Thoracic aorta (tissue), 2 donors: ENCODE results near the gene USP34. TPM values are rescaled to one million over a fixed set of nuclear protein-coding genes. Genes with fewer than 3 reads are reported as not detected.

Experiments
- ATAC-seq: fragments of 150-250 bp; one replicate; pipeline ENCODE4 v1.8.0; 2017; ENCODE audit warnings: low read depth; ENCODE audit not compliant: insufficient number of reproducible peaks, low FRiP score
- DNase-seq: peaks from one replicate; pipeline ENCODE4 v3.0.0-alpha.2; 2020; ENCODE audit warnings: low spot score
- H3K27ac ChIP-seq, 2 donors: fragments of 200-600 bp; sonication (generic); 1 replicate in 1 of 2; 2 replicates in 1 of 2; pipeline ENCODE4 v1.5.1; 2016; ENCODE audit warnings: mild to moderate bottlenecking in 2 of 2, moderate library complexity in 2 of 2
- H3K27me3 ChIP-seq: fragments of 200-600 bp; sonication (generic); replicated peaks from 2 replicates; pipeline ENCODE4 v1.6.0; 2016; ENCODE audit warnings: mild to moderate bottlenecking; ENCODE audit not compliant: insufficient read depth
- H3K36me3 ChIP-seq: fragments of 200-600 bp; sonication (generic); one replicate; pipeline ENCODE4 v1.5.1; 2016
- H3K4me1 ChIP-seq, 2 donors: fragments of 200-600 bp; sonication (generic); 1 replicate in 1 of 2; 2 replicates in 1 of 2; pipeline versions ENCODE4 v1.5.1 to v1.6.0; 2016; ENCODE audit warnings: low read depth in 2 of 2, mild to moderate bottlenecking in 1 of 2; ENCODE audit not compliant: control insufficient read depth in 1 of 2
- H3K4me3 ChIP-seq: fragments of 200-600 bp; sonication (generic); 2 replicates; pipeline ENCODE4 v1.5.1; 2016; ENCODE audit warnings: mild to moderate bottlenecking
- H3K9me3 ChIP-seq: fragments of 200-600 bp; sonication (generic); 2 replicates; pipeline ENCODE4 v1.5.1; 2016
- CTCF ChIP-seq: fragments of 200-600 bp; sonication (generic); IDR thresholded peaks from one replicate; pipeline ENCODE4 v1.5.1; 2019; ENCODE audit warnings: antibody characterized with exemption
- total RNA-seq, 2 donors: library from RNA; depleted of rRNA; stranded (reverse); fragments of >200 nt; gene quantifications; one replicate each; pipeline versions ENCODE4 v1.1.0 to v1.2.3, GENCODE V29; 2016

The USP34 gene
- total RNA-seq, 2 donors from 2014 or later = 88.0 to 191 TPM

GRCh38 chr2:61371027-61371426 lies 99.9 kb downstream of the USP34 start:
- peaks cover 0 to 3% of the 10 kb centered on the region in 2 donors for H3K4me1 ChIP-seq
- H3K9me3 ChIP-seq = no peaks in the 10 kb centered on the region
- H3K27me3 ChIP-seq = no peaks in the 10 kb centered on the region
- no peak for ATAC-seq
- no peak overlapping the region for H3K27ac ChIP-seq
- H3K4me3 ChIP-seq = no peak overlapping the region
- H3K36me3 ChIP-seq = peaks cover 21% of the 10 kb centered on the region
- DNase-seq = no peak
- TF ChIP-seq CTCF = no peak

- DNase-seq (no peak), ATAC-seq (no peak)
- H3K9me3 ChIP-seq = no peaks in the 10 kb centered on the region
- H3K27ac ChIP-seq = no peak overlapping the region
- H3K4me1 ChIP-seq = peaks cover 0 to 3% of the 10 kb centered on the region in 2 donors
- H3K4me3 ChIP-seq = no peak overlapping the region
- no peaks in the 10 kb centered on the region for H3K27me3 ChIP-seq
- TF ChIP-seq CTCF = no peak
- peaks cover 21% of the 10 kb centered on the region for H3K36me3 ChIP-seq
These were observed 101.9 kb downstream of the USP34 start for GRCh38 chr2:61368687-61369665.

DNA sequence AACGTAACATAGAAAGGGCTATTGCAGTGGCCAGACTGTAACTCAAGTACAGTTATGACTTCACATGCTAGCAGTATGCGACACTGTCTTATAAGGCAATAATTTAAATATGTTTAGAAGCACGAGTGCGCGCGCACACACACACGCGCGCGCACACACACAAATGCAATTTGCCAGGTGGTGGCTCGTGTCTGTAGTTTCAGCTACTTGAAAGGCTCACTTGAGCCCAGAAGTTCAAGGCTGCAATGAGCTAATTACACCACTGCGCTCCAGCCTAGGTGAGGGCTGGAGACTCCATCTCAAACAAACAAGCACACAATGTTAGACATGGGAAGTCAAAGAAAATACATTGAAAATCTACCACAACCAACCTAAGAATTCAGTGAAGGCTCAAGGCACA lies 103.7 kb downstream of the USP34 start:
- no peak for DNase-seq
- Histone ChIP-seq H3K4me1 (no peaks in the 10 kb centered on the region), H3K36me3 (peaks cover 21% of the 10 kb centered on the region), H3K9me3 (no peaks in the 10 kb centered on the region), H3K27me3 (no peaks in the 10 kb centered on the region), H3K27ac (no peak overlapping the region), H3K4me3 (no peak overlapping the region)
- TF ChIP-seq CTCF = no peak
- ATAC-seq = no peak

DNA sequence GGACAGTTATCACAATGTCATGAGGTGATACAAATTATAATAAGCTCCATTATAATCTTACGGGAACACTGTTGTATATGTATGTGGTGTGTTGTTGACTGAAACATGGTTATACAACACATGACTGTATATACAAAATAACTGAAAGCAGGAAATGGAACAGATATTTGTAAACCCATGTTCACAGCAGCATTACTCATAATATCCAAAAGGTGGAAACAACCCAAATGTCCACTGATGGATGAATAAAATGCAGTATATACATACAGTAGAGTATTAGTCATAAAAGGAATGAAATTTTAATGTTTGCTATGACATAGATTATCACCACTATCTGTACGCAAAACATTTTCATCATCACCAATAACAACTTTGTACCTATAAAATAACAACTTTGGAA lies 107.3 kb downstream of the USP34 start:
- Histone ChIP-seq H3K36me3 (peaks cover 16% of the 10 kb centered on the region), H3K9me3 (no peaks in the 10 kb centered on the region), H3K4me3 (no peak overlapping the region), H3K4me1 (peaks cover 0 to 7% of the 10 kb centered on the region in 2 donors), H3K27ac (no peak overlapping the region), H3K27me3 (no peaks in the 10 kb centered on the region)
- no peak for DNase-seq
- ATAC-seq = no peak
- no peak for TF ChIP-seq CTCF

GRCh38 chr2:61362873-61363272 lies 108.0 kb downstream of the USP34 start:
- TF ChIP-seq CTCF = no peak
- ATAC-seq (no peak), DNase-seq (no peak)
- H3K4me3 ChIP-seq = no peak overlapping the region
- no peaks in the 10 kb centered on the region for H3K27me3 ChIP-seq
- H3K4me1 ChIP-seq = peaks cover 0 to 8% of the 10 kb centered on the region in 2 donors
- no peaks in the 10 kb centered on the region for H3K9me3 ChIP-seq
- no peak overlapping the region for H3K27ac ChIP-seq
- H3K36me3 ChIP-seq = peaks cover 11% of the 10 kb centered on the region
